ENCODE measurements around the gene FAM13C. TPM values are rescaled to one million over a fixed set of nuclear protein-coding genes. Genes with fewer than 3 reads are reported as not detected.

Gene FAM13C
- total RNA-seq, 6 experiments from 2014 or later: 0.49 to 7.4 (median 1.5) TPM

DNA sequence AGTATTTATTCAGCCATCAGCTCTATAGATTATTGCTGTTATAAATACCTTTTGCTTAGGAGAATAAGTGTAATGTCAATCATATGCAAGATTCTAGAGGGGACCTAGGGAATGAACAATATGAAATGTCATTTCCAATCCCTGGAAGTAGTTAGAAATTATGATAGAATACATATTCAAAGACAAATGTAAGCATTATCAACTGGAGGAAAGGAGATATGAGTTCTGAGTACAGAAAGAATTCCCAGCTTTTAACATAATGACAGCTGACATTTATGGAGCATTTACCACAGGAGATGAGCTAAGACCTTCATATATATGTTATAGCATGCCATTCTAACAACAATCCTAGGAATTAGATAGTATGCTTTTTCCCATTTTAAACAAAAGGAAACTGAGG lies 86.2 kb downstream of the FAM13C start:
- H3K4me3 ChIP-seq: no peak overlapping the region
- no peak for TF ChIP-seq POLR2A (IDR thresholded peaks at IDR 0.05)
- TF ChIP-seq, protein P1, sequence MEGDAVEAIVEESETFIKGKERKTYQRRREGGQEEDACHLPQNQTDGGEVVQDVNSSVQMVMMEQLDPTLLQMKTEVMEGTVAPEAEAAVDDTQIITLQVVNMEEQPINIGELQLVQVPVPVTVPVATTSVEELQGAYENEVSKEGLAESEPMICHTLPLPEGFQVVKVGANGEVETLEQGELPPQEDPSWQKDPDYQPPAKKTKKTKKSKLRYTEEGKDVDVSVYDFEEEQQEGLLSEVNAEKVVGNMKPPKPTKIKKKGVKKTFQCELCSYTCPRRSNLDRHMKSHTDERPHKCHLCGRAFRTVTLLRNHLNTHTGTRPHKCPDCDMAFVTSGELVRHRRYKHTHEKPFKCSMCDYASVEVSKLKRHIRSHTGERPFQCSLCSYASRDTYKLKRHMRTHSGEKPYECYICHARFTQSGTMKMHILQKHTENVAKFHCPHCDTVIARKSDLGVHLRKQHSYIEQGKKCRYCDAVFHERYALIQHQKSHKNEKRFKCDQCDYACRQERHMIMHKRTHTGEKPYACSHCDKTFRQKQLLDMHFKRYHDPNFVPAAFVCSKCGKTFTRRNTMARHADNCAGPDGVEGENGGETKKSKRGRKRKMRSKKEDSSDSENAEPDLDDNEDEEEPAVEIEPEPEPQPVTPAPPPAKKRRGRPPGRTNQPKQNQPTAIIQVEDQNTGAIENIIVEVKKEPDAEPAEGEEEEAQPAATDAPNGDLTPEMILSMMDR (IDR thresholded peaks at IDR 0.05): no peak
- ATAC-seq (no peak), DNase-seq (no peak)
- no peaks in the 10 kb centered on the region for H3K36me3 ChIP-seq
- H3K9me3 ChIP-seq: no peaks in the 10 kb centered on the region
- no peaks in the 10 kb centered on the region for H3K27me3 ChIP-seq
- no peaks in the 10 kb centered on the region for H3K4me1 ChIP-seq
- intact Hi-C loops (cut with DNase I): no loop called here
- no peak overlapping the region for H3K27ac ChIP-seq

DNA sequence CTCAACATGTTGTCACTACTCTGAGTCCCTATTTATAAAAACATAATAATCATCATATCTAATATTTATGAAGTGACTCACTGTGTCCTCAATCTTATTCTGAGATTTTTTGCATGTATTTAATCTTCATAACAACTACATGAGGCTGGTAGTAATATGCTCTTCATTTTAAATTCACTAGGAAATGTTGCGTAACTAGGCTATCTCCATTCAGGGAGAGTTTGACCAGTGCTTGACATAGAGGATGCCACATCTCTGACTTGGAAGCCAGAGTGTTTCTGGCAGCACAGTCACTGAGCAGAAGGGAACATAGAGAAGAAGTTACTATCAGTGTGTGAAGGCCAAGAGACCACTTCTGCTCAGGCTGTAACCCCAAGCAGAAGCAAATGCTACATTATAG lies 88.9 kb downstream of the FAM13C start:
- WGBS (ENCODE audit: insufficient coverage, low coverage, low lambda C conversion rate, missing lambda C conversion rate): 88% methylated on average over 1 of the region's 1 CpG
- Histone ChIP-seq H3K36me3 (no peaks in the 10 kb centered on the region), H3K9me3 (no peaks in the 10 kb centered on the region), H3K27ac (no peak overlapping the region), H3K27me3 (no peaks in the 10 kb centered on the region), H3K4me1 (no peaks in the 10 kb centered on the region), H3K4me3 (no peak overlapping the region)
- DNase-seq: no peak
- no peak for ATAC-seq
- intact Hi-C loops (cut with DNase I): no loop called here
- TF ChIP-seq, protein P1 (IDR thresholded peaks at IDR 0.05): no peak

DNA sequence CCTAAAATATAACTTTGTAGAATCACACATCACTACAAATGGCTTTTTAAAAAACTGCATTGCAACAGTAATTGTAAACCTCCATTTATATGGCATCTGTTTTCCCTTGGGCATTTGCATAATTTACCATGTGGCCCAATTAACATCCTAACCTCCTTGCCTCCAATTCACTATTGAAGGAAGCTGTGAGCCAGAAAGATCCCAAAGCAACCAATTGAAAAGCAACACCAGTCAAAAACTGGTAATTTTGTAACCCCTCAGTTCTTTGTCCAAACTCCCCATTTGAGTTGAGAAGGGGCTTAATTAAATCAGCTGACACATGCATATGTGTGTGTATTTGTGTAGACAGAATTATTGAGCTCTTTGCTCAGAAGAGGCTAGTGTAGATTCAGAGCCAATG lies 90.3 kb downstream of the FAM13C start:
- H3K27me3 ChIP-seq: no peaks in the 10 kb centered on the region
- TF ChIP-seq, protein P1 (IDR thresholded peaks at IDR 0.05): no peak
- TF ChIP-seq POLR2A (IDR thresholded peaks at IDR 0.05): no peak
- no peak overlapping the region for H3K4me3 ChIP-seq
- DNase-seq (no peak), ATAC-seq (no peak)
- no peaks in the 10 kb centered on the region for H3K4me1 ChIP-seq
- no peaks in the 10 kb centered on the region for H3K36me3 ChIP-seq
- no peak overlapping the region for H3K27ac ChIP-seq
- H3K9me3 ChIP-seq: no peaks in the 10 kb centered on the region
- intact Hi-C loops (cut with DNase I): no loop called here

DNA sequence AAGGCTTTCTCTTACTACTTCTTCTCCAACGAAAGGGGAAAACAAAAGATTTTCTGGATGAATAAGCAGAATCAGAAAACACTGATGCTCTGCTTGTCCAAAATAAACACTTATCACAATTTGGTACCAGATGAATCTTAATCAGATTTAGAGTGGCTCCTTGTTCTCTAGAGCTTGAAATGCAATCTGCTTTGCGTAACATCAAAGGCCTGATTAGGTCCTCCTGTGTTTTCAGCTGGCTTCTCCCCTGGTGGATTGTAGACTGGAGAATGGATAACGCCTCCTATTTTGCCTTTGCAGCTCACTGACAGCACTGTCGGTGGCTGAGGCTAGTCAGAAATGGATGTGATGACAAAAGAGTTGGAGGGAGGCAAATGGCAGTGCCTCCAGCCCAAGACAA lies 91.2 kb downstream of the FAM13C start:
- ATAC-seq (no peak), DNase-seq (no peak)
- H3K4me1 ChIP-seq: no peaks in the 10 kb centered on the region
- no peak overlapping the region for H3K27ac ChIP-seq
- TF ChIP-seq, protein P1 (IDR thresholded peaks at IDR 0.05): no peak
- no peak for TF ChIP-seq POLR2A (IDR thresholded peaks at IDR 0.05)
- no peaks in the 10 kb centered on the region for H3K9me3 ChIP-seq
- H3K27me3 ChIP-seq: no peaks in the 10 kb centered on the region
- no peak overlapping the region for H3K4me3 ChIP-seq
- no peaks in the 10 kb centered on the region for H3K36me3 ChIP-seq
- intact Hi-C loops (cut with DNase I): no loop called here
- 64% methylated on average over 4 of the region's 4 CpGs for WGBS (ENCODE audit: insufficient coverage, low coverage, low lambda C conversion rate, missing lambda C conversion rate)

DNA sequence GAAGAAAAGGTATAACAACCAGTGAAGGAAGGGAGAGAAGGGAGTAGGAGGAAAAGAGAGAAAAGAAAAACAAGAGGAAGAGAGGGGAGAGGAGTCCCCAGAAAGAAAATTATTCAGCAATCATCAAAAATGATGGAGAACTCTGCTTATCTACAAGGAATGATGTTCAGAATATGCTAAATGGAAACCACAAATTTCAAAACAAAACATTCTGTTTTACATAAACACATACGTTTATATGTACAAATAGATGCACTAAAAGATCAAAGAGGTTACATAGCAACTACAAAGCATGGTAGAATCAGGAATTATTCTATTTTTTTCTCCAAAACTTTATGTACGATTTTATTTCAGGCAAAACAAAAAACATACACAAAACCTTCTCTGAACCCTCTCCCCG lies 91.9 kb downstream of the FAM13C start:
- H3K36me3 ChIP-seq: no peaks in the 10 kb centered on the region
- no peak overlapping the region for H3K4me3 ChIP-seq
- intact Hi-C loops (cut with DNase I): no loop called here
- no peak overlapping the region for H3K27ac ChIP-seq
- TF ChIP-seq, protein P1 (IDR thresholded peaks at IDR 0.05): no peak
- TF ChIP-seq POLR2A (IDR thresholded peaks at IDR 0.05): no peak
- no peak for DNase-seq
- H3K27me3 ChIP-seq: no peaks in the 10 kb centered on the region
- no peaks in the 10 kb centered on the region for H3K4me1 ChIP-seq
- 73% methylated on average over 3 of the region's 3 CpGs for whole genome bisulfite sequencing (ENCODE audit: insufficient coverage, low coverage, low lambda C conversion rate, missing lambda C conversion rate)
- H3K9me3 ChIP-seq: no peaks in the 10 kb centered on the region
- ATAC-seq: no peak
